Panc1 (cell line): ENCODE data around the gene TRIM44.

Source experiments
- CTCF ChIP-seq: fragments of 450-650 bp; IDR thresholded peaks from 2 replicates; pipeline ENCODE4 v1.5.1; 2017; ENCODE audit warnings: mild to moderate bottlenecking
- REST ChIP-seq, 2 experiments: IDR thresholded peaks; 2 replicates each; pipeline ENCODE4 v1.6.1; 2011 to 2012; ENCODE audit warnings: low read depth in 2 of 2, control low read depth in 1 of 2, low read length in 1 of 2, mild to moderate bottlenecking in 1 of 2, moderate library complexity in 1 of 2; ENCODE audit not compliant: insufficient read depth in 1 of 2

GRCh38 chr11:35809561-35809960, 147.0 kb downstream of the TRIM44 start:
- TF ChIP-seq CTCF: no peak
- no peak for TF ChIP-seq REST (IDR thresholded peaks at IDR 0.05; ENCODE audit: insufficient read depth in 1 of 2, low read depth in 2 of 2, low read length in 1 of 2)
